ENCODE data around the gene B3GNT7. TPM values are rescaled to one million over a fixed set of nuclear protein-coding genes. Genes with fewer than 3 reads are reported as not detected.
"Not testable (repeated sequence)": the region's sequence is repeated elsewhere in the genome, so short reads cannot be mapped to it uniquely, and the experiment has no call there.

The B3GNT7 gene
- total RNA-seq, 2 experiments from 2014 or later, result 0.14 to 0.25 TPM

- Mint-ChIP-seq H3K4me1 (peaks cover 4% of the 10 kb centered on the region), H3K9me3 (peaks cover 6% of the 10 kb centered on the region), H3K27ac (no peak overlapping the region)
Measured at GRCh38 chr2:231415029-231415428, 19.5 kb downstream of the B3GNT7 start.

GRCh38 chr2:231418820-231419640, 23.5 kb downstream of the B3GNT7 start:
- no peaks in the 10 kb centered on the region for H3K36me3 Mint-ChIP-seq

More at GRCh38 chr2:231415029-231415428, 19.5 kb downstream of the B3GNT7 start:
- Mint-ChIP-seq H3K4me3 (no peak overlapping the region), H3K36me3 (peaks cover 9% of the 10 kb centered on the region), H3K27me3 (peaks cover 58% of the 10 kb centered on the region)
- DNase-seq, result no peak

GRCh38 chr2:231421051-231421580, 25.6 kb downstream of the B3GNT7 start:
- Mint-ChIP-seq H3K27ac (no peak overlapping the region), H3K9me3 (no peaks in the 10 kb centered on the region), H3K27me3 (peaks cover 10% of the 10 kb centered on the region), H3K4me3 (no peak overlapping the region), H3K4me1 (peaks cover 4% of the 10 kb centered on the region), H3K36me3 (no peaks in the 10 kb centered on the region)
- no peak for DNase-seq

More at GRCh38 chr2:231418820-231419640, 23.5 kb downstream of the B3GNT7 start:
- DNase-seq, result no peak
- Mint-ChIP-seq H3K27me3 (peaks cover 21% of the 10 kb centered on the region), H3K27ac (no peak overlapping the region), H3K4me3 (no peak overlapping the region), H3K4me1 (no peaks in the 10 kb centered on the region), H3K9me3 (no peaks in the 10 kb centered on the region)

GRCh38 chr2:231422056-231422455, 26.5 kb downstream of the B3GNT7 start:
- Mint-ChIP-seq H3K27me3 (peaks cover 7% of the 10 kb centered on the region), H3K36me3 (no peaks in the 10 kb centered on the region), H3K27ac (no peak overlapping the region), H3K4me1 (peaks cover 9% of the 10 kb centered on the region), H3K9me3 (no peaks in the 10 kb centered on the region), H3K4me3 (no peak overlapping the region)
- DNase-seq, result no peak

- Mint-ChIP-seq H3K4me1 (peaks cover 9% of the 10 kb centered on the region), H3K4me3 (no peak overlapping the region), H3K27me3 (no peaks in the 10 kb centered on the region), H3K36me3 (no peaks in the 10 kb centered on the region), H3K27ac (no peak overlapping the region), H3K9me3 (no peaks in the 10 kb centered on the region)
- DNase-seq, result no peak
Measured at GRCh38 chr2:231423176-231423575, 27.7 kb downstream of the B3GNT7 start.

- no peaks in the 10 kb centered on the region for H3K27me3 Mint-ChIP-seq
- peaks cover under 1% of the 10 kb centered on the region for H3K9me3 Mint-ChIP-seq
- no peak overlapping the region for H3K4me3 Mint-ChIP-seq
- H3K4me1 Mint-ChIP-seq, result peaks cover 9% of the 10 kb centered on the region
- no peak overlapping the region for H3K27ac Mint-ChIP-seq
- peaks cover 1% of the 10 kb centered on the region for H3K36me3 Mint-ChIP-seq
- DNase-seq, result no peak
Measured at GRCh38 chr2:231425291-231425810, 29.8 kb downstream of the B3GNT7 start.

- no peak overlapping the region for H3K27ac Mint-ChIP-seq
- H3K9me3 Mint-ChIP-seq, result peaks cover 6% of the 10 kb centered on the region
- peaks cover 9% of the 10 kb centered on the region for H3K4me1 Mint-ChIP-seq
- H3K27me3 Mint-ChIP-seq, result no peaks in the 10 kb centered on the region
- H3K36me3 Mint-ChIP-seq, result peaks cover 1% of the 10 kb centered on the region
- DNase-seq, result peak; percentile 49
- H3K4me3 Mint-ChIP-seq, result no peak overlapping the region
Measured at GRCh38 chr2:231425811-231426703, 30.5 kb downstream of the B3GNT7 start.

- Mint-ChIP-seq H3K27me3 (no peaks in the 10 kb centered on the region), H3K9me3 (peaks cover 15% of the 10 kb centered on the region), H3K4me1 (peaks cover 9% of the 10 kb centered on the region), H3K27ac (no peak overlapping the region), H3K4me3 (no peak overlapping the region), H3K36me3 (peaks cover 5% of the 10 kb centered on the region)
- no peak for DNase-seq
Measured at GRCh38 chr2:231427116-231427515, 31.6 kb downstream of the B3GNT7 start.

GRCh38 chr2:231429152-231429551, 33.6 kb downstream of the B3GNT7 start:
- Mint-ChIP-seq H3K9me3 (peaks cover 15% of the 10 kb centered on the region), H3K4me3 (no peak overlapping the region), H3K27me3 (no peaks in the 10 kb centered on the region), H3K36me3 (peaks cover 5% of the 10 kb centered on the region), H3K27ac (no peak overlapping the region), H3K4me1 (peaks cover 15% of the 10 kb centered on the region)
- DNase-seq, result no peak

GRCh38 chr2:231429901-231430300, 34.4 kb downstream of the B3GNT7 start:
- H3K36me3 Mint-ChIP-seq, result peaks cover 5% of the 10 kb centered on the region
- peaks cover 16% of the 10 kb centered on the region for H3K4me1 Mint-ChIP-seq
- H3K27me3 Mint-ChIP-seq, result no peaks in the 10 kb centered on the region
- H3K9me3 Mint-ChIP-seq, result peaks cover 15% of the 10 kb centered on the region
- no peak overlapping the region for H3K27ac Mint-ChIP-seq
- H3K4me3 Mint-ChIP-seq, result no peak overlapping the region
- DNase-seq, result no peak

GRCh38 chr2:231430437-231430836, 34.9 kb downstream of the B3GNT7 start:
- not testable (repeated sequence) for H3K27ac Mint-ChIP-seq, H3K4me3 Mint-ChIP-seq
- H3K9me3 Mint-ChIP-seq, result peaks cover 15% of the 10 kb centered on the region

GRCh38 chr2:231431606-231432005, 36.1 kb downstream of the B3GNT7 start:
- peaks cover 5% of the 10 kb centered on the region for H3K36me3 Mint-ChIP-seq
- no peak overlapping the region for H3K4me3 Mint-ChIP-seq
- H3K4me1 Mint-ChIP-seq, result peaks cover 7% of the 10 kb centered on the region
- H3K27me3 Mint-ChIP-seq, result no peaks in the 10 kb centered on the region
- no peak for DNase-seq
- H3K27ac Mint-ChIP-seq, result no peak overlapping the region
- H3K9me3 Mint-ChIP-seq, result peaks cover 15% of the 10 kb centered on the region

More at GRCh38 chr2:231430437-231430836, 34.9 kb downstream of the B3GNT7 start:
- H3K4me1 Mint-ChIP-seq, result peaks cover 16% of the 10 kb centered on the region
- not testable (repeated sequence) for DNase-seq, H3K36me3 Mint-ChIP-seq, H3K27me3 Mint-ChIP-seq

GRCh38 chr2:231433990-231434389, 38.5 kb downstream of the B3GNT7 start:
- Mint-ChIP-seq H3K36me3 (peaks cover 5% of the 10 kb centered on the region), H3K27ac (no peak overlapping the region), H3K4me1 (peaks cover 7% of the 10 kb centered on the region), H3K9me3 (peaks cover 15% of the 10 kb centered on the region), H3K27me3 (no peaks in the 10 kb centered on the region), H3K4me3 (no peak overlapping the region)
- DNase-seq, result no peak

- H3K4me3 Mint-ChIP-seq, result no peak overlapping the region
- H3K27me3 Mint-ChIP-seq, result no peaks in the 10 kb centered on the region
- no peak overlapping the region for H3K27ac Mint-ChIP-seq
- H3K9me3 Mint-ChIP-seq, result peaks cover 2% of the 10 kb centered on the region
- H3K4me1 Mint-ChIP-seq, result peaks cover 7% of the 10 kb centered on the region
- DNase-seq, result no peak
- H3K36me3 Mint-ChIP-seq, result peaks cover under 1% of the 10 kb centered on the region
Measured at GRCh38 chr2:231436957-231437356, 41.4 kb downstream of the B3GNT7 start.
